DMS 273 (cell line): ENCODE data around the gene NPBWR2.

Source experiments
- DNase-seq: peaks from one replicate; lab custom pipeline; 2025; ENCODE audit not compliant: unreplicated experiment; lab: John Stamatoyannopoulos, UW

NPBWR2 gene, protein sequence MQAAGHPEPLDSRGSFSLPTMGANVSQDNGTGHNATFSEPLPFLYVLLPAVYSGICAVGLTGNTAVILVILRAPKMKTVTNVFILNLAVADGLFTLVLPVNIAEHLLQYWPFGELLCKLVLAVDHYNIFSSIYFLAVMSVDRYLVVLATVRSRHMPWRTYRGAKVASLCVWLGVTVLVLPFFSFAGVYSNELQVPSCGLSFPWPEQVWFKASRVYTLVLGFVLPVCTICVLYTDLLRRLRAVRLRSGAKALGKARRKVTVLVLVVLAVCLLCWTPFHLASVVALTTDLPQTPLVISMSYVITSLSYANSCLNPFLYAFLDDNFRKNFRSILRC

GRCh38 chr20:64106981-64107735 is at the start of gene NPBWR2:
NPBWR2 (minus strand) TSS chr20:64107565; CDS start chr20:64106831, 734 bp downstream.
- DNase-seq = peak; percentile 45

- peak; percentile 45 for DNase-seq
These were observed 48.9 kb upstream of the NPBWR2 start for GRCh38 chr20:64156136-64156885.

DNA sequence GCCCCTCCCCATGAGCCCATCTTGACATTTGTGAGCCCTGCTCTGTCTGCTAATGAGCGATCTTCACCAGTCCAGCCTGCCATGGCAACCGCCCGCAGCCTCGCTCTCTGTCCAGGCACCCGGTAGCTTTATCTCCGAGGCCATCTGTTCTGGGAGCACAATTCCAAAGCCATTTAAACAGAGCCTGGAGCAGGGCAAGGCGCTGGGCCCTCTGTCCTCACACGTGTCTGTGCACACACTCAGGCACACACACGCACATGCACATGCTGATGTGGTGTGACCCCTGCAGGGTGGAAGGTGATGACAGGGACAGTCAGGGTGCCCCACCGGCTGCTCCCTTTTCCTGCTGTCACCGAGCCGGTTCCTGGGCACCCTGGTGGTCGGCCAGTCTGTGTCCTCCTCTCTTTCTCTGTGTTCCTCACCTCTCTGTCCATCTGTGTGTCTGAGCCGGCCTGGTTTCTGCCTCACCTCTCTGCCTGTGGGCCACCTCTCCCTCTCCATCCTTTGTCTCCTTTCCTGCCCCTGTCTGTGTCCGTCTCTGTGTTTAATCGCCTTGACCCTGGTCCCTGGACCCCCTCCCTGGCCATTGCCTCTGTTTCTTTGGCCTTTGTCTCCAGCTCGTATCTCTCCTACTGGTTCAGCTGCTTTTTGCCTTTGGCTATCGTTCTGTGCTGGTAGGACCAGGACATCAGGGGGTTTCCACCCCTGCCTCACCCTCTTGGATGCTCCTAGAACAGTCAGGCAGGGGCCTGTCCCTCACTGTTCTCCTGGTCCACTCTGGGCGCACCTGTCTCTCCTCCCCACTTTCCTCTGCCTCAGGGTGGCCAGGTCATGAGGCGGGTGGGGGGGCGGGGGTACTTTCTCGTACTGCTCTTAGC is 48.1 kb upstream of the NPBWR2 start:
- DNase-seq = peak; percentile 47

GRCh38 chr20:64154590-64155257 is 47.4 kb upstream of the NPBWR2 start:
- DNase-seq = no peak

DNA sequence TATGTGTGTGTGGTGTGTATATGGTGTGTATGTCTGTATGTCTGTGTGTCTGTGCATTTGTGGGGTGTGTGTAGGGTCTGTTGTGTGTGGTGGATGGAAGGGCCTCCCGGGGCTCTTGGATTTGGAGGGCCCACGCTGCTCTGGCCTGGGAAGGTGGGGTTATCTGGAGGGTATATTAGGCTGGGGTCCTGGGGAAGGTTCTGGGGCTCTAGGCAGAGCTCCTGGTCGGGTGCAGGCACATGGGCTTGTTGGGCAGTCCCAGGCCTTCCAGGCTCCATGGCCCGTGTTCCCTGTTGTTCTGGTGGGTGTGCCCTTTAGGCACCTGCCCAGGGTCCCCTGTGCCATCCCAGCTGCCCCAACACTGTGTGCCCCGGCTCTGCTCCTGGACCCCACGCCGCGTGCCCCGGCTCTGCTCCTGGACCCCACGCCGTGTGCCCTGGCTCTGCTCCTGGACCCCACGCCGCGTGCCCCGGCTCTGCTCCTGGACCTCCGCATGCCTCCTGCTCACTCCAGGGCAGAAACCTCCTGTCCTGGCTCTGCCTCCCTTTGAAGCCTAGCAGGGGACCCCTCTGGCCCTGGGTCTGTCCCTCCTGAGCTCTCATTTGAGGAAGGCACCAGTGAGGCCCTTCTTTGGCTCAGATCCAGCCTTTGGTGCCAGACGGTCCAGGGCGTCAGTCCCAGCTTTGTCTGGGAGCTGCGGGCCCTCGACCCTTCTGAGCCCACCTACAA is 46.7 kb upstream of the NPBWR2 start:
- no peak for DNase-seq

- no peak for DNase-seq
These were observed 46.0 kb upstream of the NPBWR2 start for GRCh38 chr20:64153410-64153809.

- DNase-seq = no peak
These were observed 45.5 kb upstream of the NPBWR2 start for GRCh38 chr20:64152906-64153305.

DNA sequence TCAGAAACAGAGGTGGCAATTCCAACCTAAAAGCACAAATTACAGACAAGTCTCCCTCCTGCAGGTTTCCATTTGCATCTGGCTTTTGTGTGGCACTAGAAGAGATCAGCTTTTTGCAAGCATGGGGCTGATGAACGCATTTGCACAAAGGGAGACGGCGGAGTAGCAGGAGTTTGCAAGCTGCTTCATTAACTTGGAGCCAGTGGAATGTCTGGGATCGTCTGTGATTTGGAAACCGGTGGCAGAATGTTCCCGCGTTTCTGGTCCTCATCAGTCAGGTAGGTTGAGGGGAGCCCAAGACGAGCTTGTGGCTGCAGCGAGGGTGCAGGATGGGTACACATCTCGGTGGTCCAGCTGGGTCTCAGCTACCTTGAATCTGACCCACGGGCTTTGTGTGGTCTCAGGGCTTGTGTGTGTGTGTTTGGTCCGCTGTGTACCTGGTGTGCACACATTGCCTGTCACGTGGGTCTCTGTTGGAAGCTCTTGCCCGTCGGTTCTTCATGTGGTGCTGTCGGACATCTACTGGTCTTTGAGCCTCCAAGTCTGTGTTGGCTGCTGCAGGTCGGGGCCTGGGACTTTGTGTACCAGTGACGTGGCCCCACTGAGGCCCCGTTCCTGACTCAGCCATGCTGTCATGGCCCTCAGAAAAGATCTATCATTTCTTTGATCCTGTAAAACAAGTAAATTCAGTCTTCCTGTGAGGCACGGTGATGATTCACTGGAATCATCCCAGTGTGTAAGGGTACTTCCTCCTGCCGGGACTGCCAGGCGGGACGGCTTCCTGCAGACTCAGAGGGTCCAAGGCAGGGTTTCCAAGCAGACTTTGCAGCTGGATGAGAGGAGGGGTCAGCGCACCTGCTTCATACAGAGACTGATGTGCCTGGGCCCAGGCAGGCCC is 44.5 kb upstream of the NPBWR2 start:
- no peak for DNase-seq

DNA sequence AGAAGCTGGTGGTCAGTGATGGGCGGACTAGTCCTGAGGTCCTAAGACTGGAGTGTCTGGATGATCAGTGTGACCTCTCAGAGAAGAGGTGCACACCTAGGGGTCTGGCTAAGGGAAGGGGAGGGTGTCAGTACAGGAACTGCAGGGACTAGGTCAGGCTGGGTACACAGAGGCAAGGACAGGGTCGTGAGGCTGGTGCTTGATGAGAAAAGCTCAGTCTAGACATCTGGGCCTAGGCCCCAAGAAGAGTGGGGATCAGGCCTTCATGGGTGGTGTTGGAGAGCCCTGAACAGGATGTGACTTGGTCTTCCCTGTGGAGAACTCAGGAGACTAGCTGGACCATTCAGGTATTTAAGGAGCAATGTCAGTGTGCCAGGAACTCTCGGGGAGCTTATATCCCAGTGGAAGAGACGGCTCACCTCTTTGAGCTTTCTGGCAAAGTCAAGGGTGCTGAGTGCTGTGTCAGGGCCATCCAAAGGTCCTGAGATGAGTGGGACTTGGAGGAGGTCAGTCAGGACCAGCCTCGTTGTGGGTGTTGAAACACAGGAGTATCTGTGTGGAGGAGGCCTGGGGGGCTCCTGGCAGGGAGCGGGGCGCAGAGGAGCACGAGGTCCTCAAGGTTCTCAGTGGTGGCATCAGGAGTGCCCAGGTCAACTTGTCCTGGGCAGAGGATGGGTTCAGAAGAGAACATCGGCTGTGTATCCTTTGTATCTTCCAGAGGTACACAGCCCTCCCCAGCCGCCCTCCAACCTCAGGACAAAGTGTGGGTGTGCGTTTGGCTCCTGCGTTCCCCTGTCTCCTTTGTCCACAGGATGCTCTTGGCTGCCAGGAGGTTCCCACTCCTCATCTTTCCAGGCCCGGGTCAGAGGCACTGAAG is 43.6 kb upstream of the NPBWR2 start:
- no peak for DNase-seq

- no peak for DNase-seq
These were observed 42.6 kb upstream of the NPBWR2 start for GRCh38 chr20:64149809-64150560.

- DNase-seq = no peak
These were observed 41.8 kb upstream of the NPBWR2 start for GRCh38 chr20:64149141-64149540.

GRCh38 chr20:64148581-64148980 is 41.2 kb upstream of the NPBWR2 start:
- DNase-seq = no peak

GRCh38 chr20:64146936-64147477 is 39.6 kb upstream of the NPBWR2 start:
- DNase-seq = no peak

GRCh38 chr20:64146301-64146935 is 39.1 kb upstream of the NPBWR2 start:
- DNase-seq = peak; percentile 81

DNA sequence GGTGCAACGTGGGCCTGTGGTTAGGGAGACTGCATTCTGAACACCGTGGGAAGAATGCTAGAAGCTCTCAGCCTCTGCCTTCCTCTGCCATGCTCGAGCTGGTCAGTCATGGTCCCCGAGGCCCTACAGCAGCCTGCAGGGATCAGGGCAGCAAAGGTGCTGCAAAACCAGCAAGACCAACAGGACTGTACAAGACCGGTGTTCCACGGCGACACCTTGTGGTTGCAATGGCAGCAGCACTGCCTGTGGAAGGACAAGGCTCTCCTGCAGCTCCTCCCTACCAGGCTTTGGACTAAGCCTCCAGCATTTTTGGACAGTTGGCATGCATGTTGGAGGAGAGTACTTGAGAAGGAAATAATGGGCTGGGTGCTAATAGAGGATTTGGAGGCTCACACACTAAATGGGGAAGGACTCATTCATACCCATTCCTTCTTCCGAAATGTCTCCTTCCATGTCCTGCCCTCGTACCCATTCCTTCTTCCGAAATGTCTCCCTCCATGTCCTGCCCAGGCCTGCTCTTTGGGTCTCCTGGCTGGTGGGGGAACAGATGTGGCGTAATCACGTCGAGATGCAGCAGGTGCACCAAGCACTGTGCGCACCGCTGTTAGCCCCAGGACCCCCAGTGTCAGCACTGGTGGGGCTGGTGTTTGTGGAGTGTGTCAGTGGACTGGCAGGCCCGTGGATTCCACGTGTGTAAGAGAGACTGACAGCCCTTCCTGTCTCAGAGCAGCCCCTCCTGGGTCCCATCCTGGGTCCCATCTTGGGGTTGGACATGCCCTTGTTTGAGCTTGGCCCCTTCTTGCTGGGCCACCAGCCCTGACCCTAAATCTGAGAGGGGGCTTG is 38.3 kb upstream of the NPBWR2 start:
- DNase-seq = peak; percentile 31
